Activated T-cell treated with anti-CD3 and anti-CD28 coated beads, Interleukin-2, amount 50 U/mL, for 1 hour (primary cell): Measurements from ENCODE around the gene NGEF.

ENCODE experiments used
- DNase-seq: peaks from one replicate; pipeline ENCODE4 v3.0.0-alpha.2; 2020

Gene NGEF

GRCh38 chr2:232957657-232958090 lies 55.4 kb downstream of the NGEF start:
- DNase-seq = no peak

GRCh38 chr2:232955856-232956255 lies 57.2 kb downstream of the NGEF start:
- no peak for DNase-seq

- no peak for DNase-seq
These were observed 58.4 kb downstream of the NGEF start for GRCh38 chr2:232954691-232955090.

GRCh38 chr2:232951891-232952290 lies 61.2 kb downstream of the NGEF start:
- no peak for DNase-seq

- DNase-seq = no peak
These were observed 61.9 kb downstream of the NGEF start for GRCh38 chr2:232951181-232951580.

- DNase-seq = no peak
These were observed 62.3 kb downstream of the NGEF start for GRCh38 chr2:232950751-232951150.

GRCh38 chr2:232949016-232949415 lies 64.0 kb downstream of the NGEF start:
- no peak for DNase-seq

- no peak for DNase-seq
These were observed 70.2 kb downstream of the NGEF start for GRCh38 chr2:232942831-232943230.

- no peak for DNase-seq
These were observed 71.0 kb downstream of the NGEF start for GRCh38 chr2:232941912-232942594.

GRCh38 chr2:232941400-232941799 lies 71.7 kb downstream of the NGEF start:
- no peak for DNase-seq

- no peak for DNase-seq
These were observed 72.3 kb downstream of the NGEF start for GRCh38 chr2:232940724-232941123.

- no peak for DNase-seq
These were observed 75.7 kb downstream of the NGEF start for GRCh38 chr2:232937278-232937906.

GRCh38 chr2:232931636-232932035 lies 81.4 kb downstream of the NGEF start:
- DNase-seq = no peak

- no peak for DNase-seq
These were observed 83.0 kb downstream of the NGEF start for GRCh38 chr2:232930059-232930400.

- no peak for DNase-seq
These were observed 83.6 kb downstream of the NGEF start for GRCh38 chr2:232929303-232930058.

- DNase-seq = no peak
These were observed 84.3 kb downstream of the NGEF start for GRCh38 chr2:232928551-232929302.

- DNase-seq = no peak
These were observed 85.1 kb downstream of the NGEF start for GRCh38 chr2:232927793-232928550.

- no peak for DNase-seq
These were observed 85.8 kb downstream of the NGEF start for GRCh38 chr2:232927032-232927792.

- DNase-seq = no peak
These were observed 86.6 kb downstream of the NGEF start for GRCh38 chr2:232926431-232926939.

GRCh38 chr2:232925821-232926156 lies 87.3 kb downstream of the NGEF start:
- DNase-seq = no peak

GRCh38 chr2:232925153-232925820 lies 87.8 kb downstream of the NGEF start:
- DNase-seq = no peak
